Keratinocyte (primary cell): ENCODE measurements around the gene CPN2. TPM values are rescaled to one million over a fixed set of nuclear protein-coding genes. Genes with fewer than 3 reads are reported as not detected.

Source experiments
- DNase-seq: peaks from one replicate; pipeline ENCODE4 v3.0.0-alpha.2; 2011; ENCODE audit warnings: low read depth, missing footprints, low spot score
- FAIRE-seq: peaks from 2 replicates; lab custom pipeline; 2011; peaks lifted over from hg19 to GRCh38; lab: Jason Lieb, UNC
- H2AFZ ChIP-seq: 2 replicates; pipeline ENCODE4 v1.6.0; 2012; ENCODE audit warnings: low read length, control low read depth, inconsistent platforms; ENCODE audit not compliant: control insufficient read depth
- H3K27ac ChIP-seq: 2 replicates; pipeline ENCODE4 v1.5.1; 2011; ENCODE audit warnings: low read length; ENCODE audit not compliant: control insufficient read depth, insufficient read depth
- H3K27me3 ChIP-seq: 3 replicates; pipeline ENCODE4 v1.6.0; 2011; ENCODE audit warnings: low read length; ENCODE audit not compliant: control insufficient read depth, insufficient read depth; ENCODE audit errors: extremely low read depth
- H3K36me3 ChIP-seq, 2 experiments: 2 replicates in 1 of 2; 3 replicates in 1 of 2; pipeline ENCODE4 v1.5.1; 2011; ENCODE audit warnings: low read length in 2 of 2, mild to moderate bottlenecking in 1 of 2; ENCODE audit not compliant: control insufficient read depth in 2 of 2, insufficient read depth in 2 of 2; ENCODE audit errors: extremely low read depth in 1 of 2
- H3K4me1 ChIP-seq: 3 replicates; pipeline ENCODE4 v1.5.1; 2011; ENCODE audit warnings: low read length; ENCODE audit not compliant: control insufficient read depth, insufficient read depth; ENCODE audit errors: extremely low read depth
- H3K4me2 ChIP-seq: 3 replicates; pipeline ENCODE4 v1.6.0; 2011; ENCODE audit warnings: low read depth, low read length; ENCODE audit not compliant: control insufficient read depth, insufficient read depth; ENCODE audit errors: extremely low read depth
- H3K4me3 ChIP-seq, 3 experiments: fragments of 200-600 bp in 1 of 3; sonication (generic) in 1 of 3; 2 replicates in 2 of 3; 3 replicates in 1 of 3; pipeline ENCODE4 v1.5.1; 2011 to 2016; ENCODE audit warnings: low read length in 3 of 3, mild to moderate bottlenecking in 3 of 3, control low read depth in 2 of 3, inconsistent platforms in 1 of 3, low read depth in 1 of 3, mixed read lengths in 1 of 3, mixed run types in 1 of 3, moderate library complexity in 1 of 3; ENCODE audit not compliant: control insufficient read depth in 2 of 3, insufficient read depth in 2 of 3; ENCODE audit errors: extremely low read depth in 1 of 3
- H3K79me2 ChIP-seq: 2 replicates; pipeline ENCODE4 v1.6.0; 2012; ENCODE audit warnings: low read length; ENCODE audit not compliant: control insufficient read depth, insufficient read depth
- H3K9ac ChIP-seq: 3 replicates; pipeline ENCODE4 v1.6.0; 2011; ENCODE audit warnings: low read length; ENCODE audit not compliant: control insufficient read depth, insufficient read depth; ENCODE audit errors: extremely low read depth
- H3K9me1 ChIP-seq: 3 replicates; pipeline ENCODE4 v1.6.0; 2011; ENCODE audit warnings: low read length; ENCODE audit not compliant: control insufficient read depth, insufficient read depth; ENCODE audit errors: extremely low read depth
- H3K9me3 ChIP-seq: 2 replicates; pipeline ENCODE4 v1.5.1; 2012; ENCODE audit warnings: low read depth, low read length; ENCODE audit not compliant: control insufficient read depth
- H4K20me1 ChIP-seq: 3 replicates; pipeline ENCODE4 v1.6.0; 2011; ENCODE audit warnings: low read length; ENCODE audit not compliant: control insufficient read depth, insufficient read depth; ENCODE audit errors: extremely low read depth
- CTCF ChIP-seq, 3 experiments: IDR thresholded peaks in 1 of 3; conservative IDR thresholded peaks in 1 of 3; optimal IDR thresholded peaks in 1 of 3; 2 replicates in 2 of 3; 3 replicates in 1 of 3; pipeline versions ENCODE3 to v1.5.1; 2011; ENCODE audit warnings: low read length in 3 of 3, mild to moderate bottlenecking in 3 of 3, moderate library complexity in 2 of 3, control low read depth in 1 of 3, inconsistent platforms in 1 of 3; ENCODE audit not compliant: insufficient read depth in 2 of 3; ENCODE audit errors: extremely low read depth in 1 of 3
- EZH2 ChIP-seq: IDR thresholded peaks from one replicate; pipeline ENCODE4 v1.6.1; 2012; ENCODE audit warnings: inconsistent platforms, mild to moderate bottlenecking, low read length, moderate library complexity
- dilution Hi-C: fragments of 300-500 bp; cut with MboI; formaldehyde crosslinking; loops from one replicate; pipeline ENCODE4 v1.7.0; 2020; ENCODE audit warnings: low sequenced_read_pairs; ENCODE audit not compliant: extremely low pct_ligation_motif_present
- polyA plus RNA-seq, 5 experiments: library from polyadenylated mRNA; depleted of rRNA in 3 of 5; stranded (reverse) in 3 of 5; stranded (forward) in 1 of 5; unstranded in 1 of 5; fragments of >200 nt; gene quantifications; 1 replicate in 1 of 5; 2 replicates in 3 of 5; 3 replicates in 1 of 5; pipeline versions ENCODE4 v1.2.1 to v1.2.3, GENCODE V29; 2011 to 2012; ENCODE audit warnings: missing spikeins in 2 of 5, low read depth in 1 of 5, low replicate concordance in 1 of 5

The CPN2 gene
- polyA plus RNA-seq, 1 donor (not counting 4 experiments of a cell fraction or from before 2014, with no cell fraction given) = not detected

- no peak for DNase-seq
- Histone ChIP-seq H3K4me2 (no peak overlapping the region), H3K4me1 (no peaks in the 10 kb centered on the region), H3K9me1 (no peaks in the 10 kb centered on the region), H3K36me3 (no peaks in the 10 kb centered on the region), H3K9me3 (no peaks in the 10 kb centered on the region), H3K9ac (no peak overlapping the region), H3K79me2 (no peaks in the 10 kb centered on the region), H3K27me3 (peaks cover 6% of the 10 kb centered on the region), H3K27ac (no peak overlapping the region), H2AFZ (no peak overlapping the region), H4K20me1 (no peaks in the 10 kb centered on the region), H3K4me3 (no peak overlapping the region)
- FAIRE-seq = no peak
- TF ChIP-seq CTCF (optimal IDR thresholded peaks at IDR 0.05 in 1 of 3, IDR thresholded peaks at IDR 0.05 in 1 of 3, conservative IDR thresholded peaks at IDR 0.05 in 1 of 3; ENCODE audit: extremely low read depth in 1 of 3, insufficient read depth in 2 of 3, low read length in 3 of 3) (no peak), EZH2 (no peak)
- dilution Hi-C loops = no loop called here
These were observed 11.3 kb downstream of the CPN2 start for GRCh38 chr3:194339840-194340239.

GRCh38 chr3:194339356-194339755 is 11.8 kb downstream of the CPN2 start:
- no peaks in the 10 kb centered on the region for H3K79me2 ChIP-seq
- H3K27ac ChIP-seq = no peak overlapping the region

More at GRCh38 chr3:194339356-194339755, 11.8 kb downstream of the CPN2 start:
- no peaks in the 10 kb centered on the region for H4K20me1 ChIP-seq
- TF ChIP-seq EZH2 (no peak), CTCF (optimal IDR thresholded peaks at IDR 0.05 in 1 of 3, IDR thresholded peaks at IDR 0.05 in 1 of 3, conservative IDR thresholded peaks at IDR 0.05 in 1 of 3; ENCODE audit: extremely low read depth in 1 of 3, insufficient read depth in 2 of 3, low read length in 3 of 3) (peak in 2 of 3 experiments; percentile 21 to 31)
- no peak overlapping the region for H3K4me3 ChIP-seq
- H3K4me1 ChIP-seq = no peaks in the 10 kb centered on the region
- peaks cover 6% of the 10 kb centered on the region for H3K27me3 ChIP-seq
- H3K9me1 ChIP-seq = no peaks in the 10 kb centered on the region
- H3K9me3 ChIP-seq = no peaks in the 10 kb centered on the region
- no peaks in the 10 kb centered on the region for H3K36me3 ChIP-seq
- no peak overlapping the region for H3K4me2 ChIP-seq
- dilution Hi-C loops = no loop called here
- H2AFZ ChIP-seq = no peak overlapping the region
- no peak overlapping the region for H3K9ac ChIP-seq
- FAIRE-seq (no peak), DNase-seq (no peak)
